B cell (primary cell): Measurements from ENCODE around the gene UBE2J2. TPM values are rescaled to one million over a fixed set of nuclear protein-coding genes. Genes with fewer than 3 reads are reported as not detected.

Experiments
- ATAC-seq: fragments of 200-7000 bp; cut with Tn5 transposase; one replicate; pipeline ENCODE4 v1.10.0; 2021; ENCODE audit warnings: low read depth, mild to moderate bottlenecking, moderate number of reproducible peaks, moderate library complexity
- CTCF ChIA-PET: fragments of 350-600 bp; sonication (Branson Sonifier 250); formaldehyde crosslinking; loops from one replicate; lab custom pipeline; 2021; ENCODE audit warnings: antibody characterized with exemption, inconsistent platforms; lab: Charles Lee
- POLR2A ChIA-PET: fragments of 350-600 bp; sonication (Branson Sonifier 250); formaldehyde crosslinking; loops from one replicate; lab custom pipeline; 2021; ENCODE audit warnings: antibody characterized with exemption; lab: Charles Lee
- DNase-seq: peaks from one replicate; pipeline ENCODE4 v3.0.0; 2013
- H2AFZ ChIP-seq: 2 replicates; pipeline ENCODE4 v1.6.1; 2012; ENCODE audit warnings: mild to moderate bottlenecking, low read depth, low read length; ENCODE audit not compliant: insufficient read depth, poor library complexity, severe bottlenecking
- H3K27ac ChIP-seq, 2 donors: 1 replicate in 1 of 2; 2 replicates in 1 of 2; pipeline ENCODE4 v1.5.1; 2012 to 2013; ENCODE audit warnings: low read length in 2 of 2, mild to moderate bottlenecking in 2 of 2, moderate library complexity in 1 of 2
- H3K27me3 ChIP-seq, 4 experiments: fragments of 200-600 bp in 1 of 4; sonication (generic) in 1 of 4; replicated peaks in 1 of 4; 1 replicate in 2 of 4; 2 replicates in 2 of 4; pipeline versions ENCODE4 v1.6.1 to v1.7.0; 2013 to 2016; ENCODE audit warnings: low read length in 3 of 4, mild to moderate bottlenecking in 2 of 4, mixed read lengths in 1 of 4, moderate library complexity in 1 of 4; ENCODE audit not compliant: insufficient read depth in 4 of 4, control insufficient read depth in 3 of 4; ENCODE audit errors: control extremely low read depth in 1 of 4
- H3K36me3 ChIP-seq, 2 experiments: replicated peaks in 1 of 2; 1 replicate in 1 of 2; 2 replicates in 1 of 2; pipeline versions ENCODE4 v1.6.1 to v1.7.1; 2013; ENCODE audit warnings: low read length in 1 of 2; ENCODE audit not compliant: insufficient read depth in 2 of 2, control insufficient read depth in 1 of 2; ENCODE audit errors: control extremely low read depth in 1 of 2, extremely low read depth in 1 of 2
- H3K4me1 ChIP-seq, 2 donors: fragments of 200-600 bp in 1 of 2; sonication (generic) in 1 of 2; 1 replicate in 1 of 2; 2 replicates in 1 of 2; pipeline versions ENCODE4 v1.5.1 to v1.6.1; 2013 to 2017; ENCODE audit warnings: low read length in 2 of 2; ENCODE audit not compliant: control insufficient read depth in 2 of 2, insufficient read depth in 2 of 2
- H3K4me2 ChIP-seq: replicated peaks from 2 replicates; pipeline ENCODE3; 2012; ENCODE audit warnings: mild to moderate bottlenecking, low read depth, low read length; ENCODE audit not compliant: poor library complexity, severe bottlenecking
- H3K4me3 ChIP-seq, 5 experiments: fragments of 200-600 bp in 1 of 5; sonication (generic) in 1 of 5; 1 replicate in 3 of 5; 2 replicates in 2 of 5; pipeline versions ENCODE4 v1.5.1 to v1.7.0; 2011 to 2016; ENCODE audit warnings: low read length in 4 of 5, mild to moderate bottlenecking in 4 of 5, low read depth in 2 of 5, control low read depth in 1 of 5, moderate library complexity in 1 of 5; ENCODE audit not compliant: insufficient read depth in 1 of 5; ENCODE audit errors: control extremely low read depth in 1 of 5, extremely low read depth in 1 of 5
- H3K79me2 ChIP-seq: fragments of 200-600 bp; sonication (generic); one replicate; pipeline ENCODE4 v1.6.0; 2016; ENCODE audit warnings: low read length; ENCODE audit not compliant: control insufficient read depth, insufficient read depth
- H3K9ac ChIP-seq: fragments of 200-600 bp; sonication (generic); 2 replicates; pipeline ENCODE4 v1.6.1; 2017; ENCODE audit warnings: mild to moderate bottlenecking, low read length, moderate library complexity
- H3K9me3 ChIP-seq, 3 donors: one replicate each; pipeline versions ENCODE4 v1.6.1 to v1.7.1; 2013; ENCODE audit warnings: low read length in 2 of 3; ENCODE audit not compliant: control insufficient read depth in 2 of 3, insufficient read depth in 1 of 3; ENCODE audit errors: control extremely low read depth in 1 of 3
- H4K20me1 ChIP-seq: 2 replicates; pipeline ENCODE4 v1.6.0; 2012; ENCODE audit warnings: mild to moderate bottlenecking, low read length; ENCODE audit not compliant: insufficient read depth, control insufficient read depth, poor library complexity, severe bottlenecking
- H3K27ac Mint-ChIP-seq: one replicate; pipeline ENCODE4 v1.8.0; 2021; ENCODE audit warnings: mixed read lengths
- H3K27me3 Mint-ChIP-seq: one replicate; pipeline ENCODE4 v1.8.0; 2021; ENCODE audit warnings: mixed read lengths
- H3K4me1 Mint-ChIP-seq: one replicate; pipeline ENCODE4 v1.8.0; 2021; ENCODE audit warnings: mixed read lengths
- H3K4me3 Mint-ChIP-seq: one replicate; pipeline ENCODE4 v1.8.0; 2021; ENCODE audit warnings: mixed read lengths
- H3K9me3 Mint-ChIP-seq: one replicate; pipeline ENCODE4 v1.8.0; 2022; ENCODE audit warnings: mixed read lengths; ENCODE audit not compliant: insufficient read depth
- EZH2 ChIP-seq: IDR thresholded peaks from 2 replicates; pipeline ENCODE4 v1.6.1; 2012; ENCODE audit warnings: borderline replicate concordance, low read depth, mild to moderate bottlenecking, moderate library complexity, low read length; ENCODE audit not compliant: insufficient read depth, poor library complexity, severe bottlenecking
- WGBS: methylation state at CpG from one replicate; pipeline ENCODE4 v1.1.5; 2013; ENCODE audit warnings: missing lambda C conversion rate; ENCODE audit not compliant: insufficient coverage; 5-methylcytosine and 5-hydroxymethylcytosine counted together
- intact Hi-C: fragments of 100-400 bp; cut with micrococcal nuclease; formaldehyde crosslinking; loops from one replicate; pipeline ENCODE4 v1.10.0; 2022
- polyA plus RNA-seq: library from polyadenylated mRNA; depleted of rRNA; stranded (reverse); fragments of >200 nt; gene quantifications from 2 replicates; pipeline ENCODE4 v1.2.3, GENCODE V29; 2012
- total RNA-seq, 2 donors: library from RNA; stranded (reverse); fragments of 120-200 nt in 1 of 2; gene quantifications; 1 replicate in 1 of 2; 2 replicates in 1 of 2; pipeline versions ENCODE4 v1.2.3 to v1.2.4, GENCODE V29; 2013 to 2022
- TF ChIP-seq, protein P1 (sequence below): fragments of 200-600 bp; IDR thresholded peaks from one replicate; pipeline ENCODE4 v1.8.0; 2022; ENCODE audit warnings: antibody characterized with exemption, mild to moderate bottlenecking

Gene UBE2J2
- total and polyA plus RNA-seq, 2 donors (not counting 1 experiment from before 2014, with no cell fraction given) = 40.1 to 115 TPM

DNA sequence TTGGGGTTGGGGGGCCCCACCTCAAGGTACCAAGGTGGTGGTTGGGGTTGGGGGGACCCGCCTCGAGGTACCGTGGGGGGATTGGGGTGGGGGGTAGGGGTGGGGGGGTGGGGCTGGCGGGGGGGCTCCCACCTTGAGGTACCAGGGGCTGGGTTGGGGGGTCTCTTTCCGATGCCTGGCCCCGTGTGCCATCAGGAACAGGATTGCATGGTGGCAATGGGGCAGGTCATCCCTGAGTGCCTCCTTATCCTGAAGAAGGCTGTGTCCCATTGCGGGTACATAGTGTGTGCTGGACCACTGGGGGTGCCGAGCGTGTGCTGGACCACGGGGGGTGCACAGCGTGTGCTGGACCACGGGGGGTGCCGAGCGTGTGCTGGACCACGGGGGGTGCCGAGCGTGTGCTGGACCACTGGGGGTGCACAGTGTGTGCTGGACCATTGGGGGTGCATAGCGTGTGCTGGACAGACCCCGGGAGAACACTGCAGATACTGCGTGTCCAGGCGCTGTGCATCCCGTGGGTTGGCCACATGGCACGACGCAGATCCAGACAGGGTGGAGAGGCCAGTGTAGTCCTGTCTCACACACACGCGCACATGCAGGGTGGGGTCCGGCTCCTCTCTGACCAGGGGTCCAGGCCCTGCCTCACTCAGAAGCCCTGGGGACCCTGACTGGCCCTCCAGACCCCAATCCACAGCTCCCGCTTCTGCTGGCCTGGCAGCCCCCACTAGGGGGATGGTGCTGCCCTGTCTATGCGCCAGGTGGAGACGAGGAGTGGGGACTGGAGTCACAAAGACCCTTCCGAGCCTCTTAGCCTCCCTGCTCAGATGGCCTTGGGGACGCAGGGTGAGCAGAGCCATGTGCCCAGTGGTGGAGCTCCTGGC lies 10.8 kb upstream of the UBE2J2 start:
- no peak for ATAC-seq

GRCh38 chr1:1283821-1284220 lies 10.2 kb upstream of the UBE2J2 start:
- ChIA-PET POLR2A (no interaction called here), CTCF (interaction anchor here (1.8 kb wide), 1 partner anchor 8 kb away, joined by 3 read pairs; no protein-coding TSS in a partner anchor)
- Mint-ChIP-seq H3K9me3 (no peaks in the 10 kb centered on the region), H3K4me1 (peaks cover 3% of the 10 kb centered on the region), H3K27ac (no peak overlapping the region), H3K27me3 (no peaks in the 10 kb centered on the region), H3K4me3 (no peak overlapping the region)
- intact Hi-C loops = no loop called here
- Histone ChIP-seq H3K27me3 (no peaks in the 10 kb centered on the region), H3K36me3 (no peaks in the 10 kb centered on the region), H4K20me1 (no peaks in the 10 kb centered on the region), H3K79me2 (no peaks in the 10 kb centered on the region), H3K9me3 (no peaks in the 10 kb centered on the region), H2AFZ (no peak overlapping the region), H3K27ac (no peak overlapping the region), H3K9ac (no peak overlapping the region), H3K4me3 (no peak overlapping the region), H3K4me1 (peaks cover 0 to 3% of the 10 kb centered on the region in 2 donors), H3K4me2 (no peak overlapping the region)
- ATAC-seq = no peak
- DNase-seq = no peak
- TF ChIP-seq EZH2 = no peak
- TF ChIP-seq, protein P1, sequence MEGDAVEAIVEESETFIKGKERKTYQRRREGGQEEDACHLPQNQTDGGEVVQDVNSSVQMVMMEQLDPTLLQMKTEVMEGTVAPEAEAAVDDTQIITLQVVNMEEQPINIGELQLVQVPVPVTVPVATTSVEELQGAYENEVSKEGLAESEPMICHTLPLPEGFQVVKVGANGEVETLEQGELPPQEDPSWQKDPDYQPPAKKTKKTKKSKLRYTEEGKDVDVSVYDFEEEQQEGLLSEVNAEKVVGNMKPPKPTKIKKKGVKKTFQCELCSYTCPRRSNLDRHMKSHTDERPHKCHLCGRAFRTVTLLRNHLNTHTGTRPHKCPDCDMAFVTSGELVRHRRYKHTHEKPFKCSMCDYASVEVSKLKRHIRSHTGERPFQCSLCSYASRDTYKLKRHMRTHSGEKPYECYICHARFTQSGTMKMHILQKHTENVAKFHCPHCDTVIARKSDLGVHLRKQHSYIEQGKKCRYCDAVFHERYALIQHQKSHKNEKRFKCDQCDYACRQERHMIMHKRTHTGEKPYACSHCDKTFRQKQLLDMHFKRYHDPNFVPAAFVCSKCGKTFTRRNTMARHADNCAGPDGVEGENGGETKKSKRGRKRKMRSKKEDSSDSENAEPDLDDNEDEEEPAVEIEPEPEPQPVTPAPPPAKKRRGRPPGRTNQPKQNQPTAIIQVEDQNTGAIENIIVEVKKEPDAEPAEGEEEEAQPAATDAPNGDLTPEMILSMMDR = no peak
- WGBS = 10% methylated on average over 3 of the region's 9 CpGs

More for the DNA sequence above, 10.8 kb upstream of the UBE2J2 start:
- no peak overlapping the region for H3K27ac ChIP-seq
- no peaks in the 10 kb centered on the region for H3K27me3 ChIP-seq
- ChIA-PET CTCF (no interaction called here), POLR2A (no interaction called here)
- Mint-ChIP-seq H3K4me1 (peaks cover 3% of the 10 kb centered on the region), H3K4me3 (no peak overlapping the region), H3K27ac (no peak overlapping the region), H3K9me3 (no peaks in the 10 kb centered on the region), H3K27me3 (no peaks in the 10 kb centered on the region)
- H3K36me3 ChIP-seq = no peaks in the 10 kb centered on the region
- H3K9me3 ChIP-seq = no peaks in the 10 kb centered on the region
- H3K4me3 ChIP-seq = no peak overlapping the region
- peaks cover 0 to 3% of the 10 kb centered on the region in 2 donors for H3K4me1 ChIP-seq
- H4K20me1 ChIP-seq = no peaks in the 10 kb centered on the region
- intact Hi-C loops = no loop called here
- no peak overlapping the region for H3K9ac ChIP-seq
- no peak overlapping the region for H2AFZ ChIP-seq
- H3K79me2 ChIP-seq = no peaks in the 10 kb centered on the region
- no peak for DNase-seq
- TF ChIP-seq, protein P1 = no peak
- TF ChIP-seq EZH2 = no peak
- no peak overlapping the region for H3K4me2 ChIP-seq
- WGBS = 92% methylated on average over 28 of the region's 32 CpGs
